HepG2 (cell line): ENCODE results near the gene PLSCR1. TPM values are rescaled to one million over a fixed set of nuclear protein-coding genes. Genes with fewer than 3 reads are reported as not detected.
A peak's percentile ranks its signal among the peaks of the same experiment; 100 is the strongest.

Source experiments
- ETV5 ChIP-seq: IDR thresholded peaks from 2 replicates; pipeline ENCODE4 v1.6.1; 2018; ENCODE audit warnings: missing biosample characterization, missing genetic modification reagents, inconsistent platforms, borderline replicate concordance
- HMG20B ChIP-seq: conservative IDR thresholded peaks from 2 replicates; pipeline ENCODE4 v1.6.1; 2016; ENCODE audit warnings: missing genetic modification reagents, missing compliant biosample characterization
- ISL2 ChIP-seq: sonication (generic); formaldehyde crosslinking; IDR thresholded peaks from 2 replicates; pipeline ENCODE4 v1.5.0; 2020; ENCODE audit warnings: missing genetic modification reagents
- KLF6 ChIP-seq: IDR thresholded peaks from 2 replicates; pipeline ENCODE4 v1.8.0; 2016; ENCODE audit warnings: missing biosample characterization, missing genetic modification reagents
- NR2F1 ChIP-seq, 2 experiments: fragments of 450-650 bp in 1 of 2; formaldehyde crosslinking in 1 of 2; IDR thresholded peaks; 2 replicates each; pipeline versions ENCODE4 v1.5.0 to v1.6.1; 2016 to 2020; ENCODE audit warnings: mild to moderate bottlenecking in 1 of 2, missing compliant biosample characterization in 1 of 2, missing genetic modification reagents in 1 of 2, moderate library complexity in 1 of 2
- NR2F6 ChIP-seq, 2 experiments: IDR thresholded peaks; 2 replicates each; pipeline ENCODE4 v1.6.1; 2016; ENCODE audit warnings: antibody characterized with exemption in 1 of 2, mild to moderate bottlenecking in 1 of 2
- PHF5A ChIP-seq: IDR thresholded peaks from one replicate; pipeline ENCODE4 v1.6.1; 2018; ENCODE audit warnings: low read depth, missing genetic modification reagents; ENCODE audit not compliant: unreplicated experiment
- REL ChIP-seq: sonication (generic); formaldehyde crosslinking; conservative IDR thresholded peaks from 2 replicates; pipeline ENCODE4 v1.8.0; 2022; ENCODE audit warnings: mild to moderate bottlenecking, missing genetic modification reagents, moderate library complexity
- RFX5 ChIP-seq: IDR thresholded peaks from 2 replicates; pipeline ENCODE4 v1.6.1; 2011; ENCODE audit warnings: low read depth, low read length, improper control_type of control experiment
- RXRA ChIP-seq: sonication (generic); formaldehyde crosslinking; IDR thresholded peaks from 2 replicates; pipeline ENCODE4 v1.5.1; 2020; ENCODE audit warnings: missing genetic modification reagents
- TBX3 ChIP-seq: fragments of 450-650 bp; IDR thresholded peaks from 2 replicates; pipeline ENCODE4 v1.6.1; 2017; ENCODE audit warnings: antibody characterized with exemption, mild to moderate bottlenecking, inconsistent platforms, borderline replicate concordance
- U2AF1 ChIP-seq: fragments of 200-400 bp; formaldehyde crosslinking; optimal IDR thresholded peaks from 2 replicates; pipeline ENCODE3; 2017; ENCODE audit warnings: mild to moderate bottlenecking, low read depth, low read length
- ZBTB7B ChIP-seq: sonication (generic); formaldehyde crosslinking; IDR thresholded peaks from 2 replicates; pipeline ENCODE4 v1.4.0; 2020; ENCODE audit warnings: missing genetic modification reagents
- ZMYM4 ChIP-seq: sonication (generic); formaldehyde crosslinking; IDR thresholded peaks from 2 replicates; pipeline ENCODE4 v1.8.1; 2023; ENCODE audit warnings: mild to moderate bottlenecking, missing genetic modification reagents
- ZNF251 ChIP-seq: sonication (generic); formaldehyde crosslinking; IDR thresholded peaks from 2 replicates; pipeline ENCODE4 v1.9.0; 2021; ENCODE audit warnings: mild to moderate bottlenecking, missing genetic modification reagents
- ZNF264 ChIP-seq: sonication (generic); formaldehyde crosslinking; IDR thresholded peaks from 2 replicates; pipeline ENCODE4 v1.4.0; 2020; ENCODE audit warnings: missing genetic modification reagents
- ZNF335 ChIP-seq: sonication (generic); formaldehyde crosslinking; IDR thresholded peaks from 2 replicates; pipeline ENCODE4 v1.4.0; 2020; ENCODE audit warnings: missing genetic modification reagents
- ZNF773 ChIP-seq: sonication (generic); formaldehyde crosslinking; IDR thresholded peaks from 2 replicates; pipeline ENCODE4 v1.4.0; 2020; ENCODE audit warnings: missing genetic modification reagents, borderline replicate concordance
- ZNF782 ChIP-seq: sonication (generic); formaldehyde crosslinking; IDR thresholded peaks from 2 replicates; pipeline ENCODE4 v1.4.0; 2020; ENCODE audit warnings: missing genetic modification reagents, mild to moderate bottlenecking, borderline replicate concordance
- ZNF792 ChIP-seq: IDR thresholded peaks from 2 replicates; pipeline ENCODE4 v1.6.1; 2016
- polyA plus RNA-seq, 8 experiments: library from polyadenylated mRNA; depleted of rRNA in 3 of 8; stranded (reverse) in 7 of 8; unstranded in 1 of 8; fragments of >200 nt; fragmentation: Illumina TruSeq in 4 of 8; extraction: Trizol in 4 of 8; gene quantifications; 2 replicates each; pipeline versions ENCODE4 v1.2.1 to v1.2.3, GENCODE V29; 2011 to 2016; ENCODE audit warnings: low read depth in 4 of 8, missing spikeins in 1 of 8, mixed read lengths in 1 of 8; ENCODE audit not compliant: insufficient read depth in 1 of 8
- total RNA-seq, 5 experiments: library from RNA; depleted of rRNA; stranded (reverse); fragments of >200 nt; fragmentation: Illumina TruSeq; extraction: Trizol; gene quantifications; 2 replicates each; pipeline ENCODE4 v1.2.3, GENCODE V29; 2016; ENCODE audit warnings: low read depth in 1 of 5
- TF ChIP-seq, protein P1 (sequence below): sonication (generic); IDR thresholded peaks from 2 replicates; pipeline ENCODE4 v1.6.1; 2016; ENCODE audit warnings: low read depth, borderline replicate concordance
- TF ChIP-seq, protein P2 (sequence below): IDR thresholded peaks from 2 replicates; pipeline ENCODE4 v1.6.1; 2012; ENCODE audit warnings: inconsistent platforms
- TF ChIP-seq, protein P3 (sequence below), 2 experiments: sonication (generic) in 1 of 2; formaldehyde crosslinking in 1 of 2; IDR thresholded peaks; 2 replicates each; pipeline versions ENCODE4 v1.5.1 to v1.6.1; 2011 to 2020; ENCODE audit warnings: borderline replicate concordance in 1 of 2, low read depth in 1 of 2, low read length in 1 of 2, mild to moderate bottlenecking in 1 of 2, missing genetic modification reagents in 1 of 2, moderate library complexity in 1 of 2
- TF ChIP-seq, protein P4 (sequence below): IDR thresholded peaks from 2 replicates; pipeline ENCODE4 v1.6.1; 2012; ENCODE audit warnings: low read depth, low read length, improper control_type of control experiment
- TF ChIP-seq, protein P5 (sequence below): IDR thresholded peaks from 2 replicates; pipeline ENCODE4 v1.6.1; 2016

Gene PLSCR1
- total and polyA plus RNA-seq, 2 of the 13 experiments (the other 11 are each of a cell fraction or from before 2014, with no cell fraction given) = 33.8 to 34.1 TPM

DNA sequence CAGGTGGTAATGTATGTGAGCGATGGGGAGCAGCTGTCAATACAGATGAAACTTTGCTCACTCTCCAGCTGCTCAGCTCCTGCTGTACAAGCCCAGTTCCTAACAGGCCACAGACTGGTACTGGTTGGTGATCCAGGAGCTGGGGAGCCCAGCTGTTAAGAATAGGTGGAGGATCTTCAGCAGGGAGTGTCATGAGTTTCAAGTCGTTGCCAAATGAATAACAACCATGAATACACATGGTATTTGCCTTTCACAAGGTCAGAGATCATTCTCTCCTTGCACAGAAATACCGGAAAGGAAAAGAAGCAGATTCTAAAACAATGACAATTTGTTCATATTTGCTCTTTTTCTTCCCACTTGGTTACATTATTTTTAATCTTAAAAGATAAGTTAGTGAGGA lies 5.1 kb downstream of the PLSCR1 start (continued):
- TF ChIP-seq, protein P1, sequence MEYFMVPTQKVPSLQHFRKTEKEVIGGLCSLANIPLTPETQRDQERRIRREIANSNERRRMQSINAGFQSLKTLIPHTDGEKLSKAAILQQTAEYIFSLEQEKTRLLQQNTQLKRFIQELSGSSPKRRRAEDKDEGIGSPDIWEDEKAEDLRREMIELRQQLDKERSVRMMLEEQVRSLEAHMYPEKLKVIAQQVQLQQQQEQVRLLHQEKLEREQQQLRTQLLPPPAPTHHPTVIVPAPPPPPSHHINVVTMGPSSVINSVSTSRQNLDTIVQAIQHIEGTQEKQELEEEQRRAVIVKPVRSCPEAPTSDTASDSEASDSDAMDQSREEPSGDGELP = peak; percentile 67; the same call in 1 of the 2 replicates
- TF ChIP-seq, protein P2, sequence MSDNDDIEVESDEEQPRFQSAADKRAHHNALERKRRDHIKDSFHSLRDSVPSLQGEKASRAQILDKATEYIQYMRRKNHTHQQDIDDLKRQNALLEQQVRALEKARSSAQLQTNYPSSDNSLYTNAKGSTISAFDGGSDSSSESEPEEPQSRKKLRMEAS = peak; percentile 27; the same call in 1 of the 2 replicates
- TF ChIP-seq NR2F6 (IDR thresholded peaks at IDR 0.05) = peak; percentile 41
- TF ChIP-seq NR2F6 (CRISPR knock-in tag; IDR thresholded peaks at IDR 0.05) = peak; percentile 66
- no peak for TF ChIP-seq TBX3
- peak; percentile 9; the same call in 1 of the 2 replicates for TF ChIP-seq ETV5 (CRISPR knock-in tag)
- TF ChIP-seq KLF6 (CRISPR knock-in tag) = no peak
- 0 out of 2 replicates have a peak, but pooled peaks have one; percentile 21 for TF ChIP-seq ZMYM4 (CRISPR knock-in tag)
- TF ChIP-seq, protein P3, sequence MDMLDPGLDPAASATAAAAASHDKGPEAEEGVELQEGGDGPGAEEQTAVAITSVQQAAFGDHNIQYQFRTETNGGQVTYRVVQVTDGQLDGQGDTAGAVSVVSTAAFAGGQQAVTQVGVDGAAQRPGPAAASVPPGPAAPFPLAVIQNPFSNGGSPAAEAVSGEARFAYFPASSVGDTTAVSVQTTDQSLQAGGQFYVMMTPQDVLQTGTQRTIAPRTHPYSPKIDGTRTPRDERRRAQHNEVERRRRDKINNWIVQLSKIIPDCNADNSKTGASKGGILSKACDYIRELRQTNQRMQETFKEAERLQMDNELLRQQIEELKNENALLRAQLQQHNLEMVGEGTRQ (IDR thresholded peaks at IDR 0.05; ENCODE audit: low read depth, low read length) = no peak
- TF ChIP-seq, protein P3 (CRISPR knock-in tag; IDR thresholded peaks at IDR 0.05; ENCODE audit: borderline replicate concordance) = no peak
- TF ChIP-seq ISL2 (CRISPR knock-in tag) = no peak; the same call in 1 of the 2 replicates
- TF ChIP-seq ZNF264 (CRISPR knock-in tag) = no peak
- TF ChIP-seq ZNF782 (CRISPR knock-in tag) = no peak
- TF ChIP-seq HMG20B (CRISPR knock-in tag) = no peak
- no peak for TF ChIP-seq RXRA (CRISPR knock-in tag)
- no peak for TF ChIP-seq ZNF335
- no peak for TF ChIP-seq ZBTB7B (CRISPR knock-in tag)
- TF ChIP-seq RFX5 = no peak
- TF ChIP-seq U2AF1 = no peak
- TF ChIP-seq, protein P4, sequence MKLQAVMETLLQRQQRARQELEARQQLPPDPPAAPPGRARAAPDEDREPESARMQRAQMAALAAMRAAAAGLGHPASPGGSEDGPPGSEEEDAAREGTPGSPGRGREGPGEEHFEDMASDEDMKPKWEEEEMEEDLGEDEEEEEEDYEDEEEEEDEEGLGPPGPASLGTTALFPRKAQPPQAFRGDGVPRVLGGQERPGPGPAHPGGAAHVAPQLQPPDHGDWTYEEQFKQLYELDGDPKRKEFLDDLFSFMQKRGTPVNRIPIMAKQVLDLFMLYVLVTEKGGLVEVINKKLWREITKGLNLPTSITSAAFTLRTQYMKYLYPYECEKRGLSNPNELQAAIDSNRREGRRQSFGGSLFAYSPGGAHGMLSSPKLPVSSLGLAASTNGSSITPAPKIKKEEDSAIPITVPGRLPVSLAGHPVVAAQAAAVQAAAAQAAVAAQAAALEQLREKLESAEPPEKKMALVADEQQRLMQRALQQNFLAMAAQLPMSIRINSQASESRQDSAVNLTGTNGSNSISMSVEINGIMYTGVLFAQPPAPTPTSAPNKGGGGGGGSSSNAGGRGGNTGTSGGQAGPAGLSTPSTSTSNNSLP = no peak
- TF ChIP-seq, protein P5, sequence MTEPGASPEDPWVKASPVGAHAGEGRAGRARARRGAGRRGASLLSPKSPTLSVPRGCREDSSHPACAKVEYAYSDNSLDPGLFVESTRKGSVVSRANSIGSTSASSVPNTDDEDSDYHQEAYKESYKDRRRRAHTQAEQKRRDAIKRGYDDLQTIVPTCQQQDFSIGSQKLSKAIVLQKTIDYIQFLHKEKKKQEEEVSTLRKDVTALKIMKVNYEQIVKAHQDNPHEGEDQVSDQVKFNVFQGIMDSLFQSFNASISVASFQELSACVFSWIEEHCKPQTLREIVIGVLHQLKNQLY = 0 out of 2 replicates have a peak, but pooled peaks have one; percentile 7
- peak in 1 of 2 experiments; percentile 17; a peak in 1 of 4 replicates for TF ChIP-seq NR2F1 (CRISPR knock-in tag; IDR thresholded peaks at IDR 0.05)
- TF ChIP-seq PHF5A (CRISPR knock-in tag) = no peak
- TF ChIP-seq ZNF792 (CRISPR knock-in tag) = no peak
- no peak for TF ChIP-seq ZNF773
- no peak for TF ChIP-seq ZNF251
- TF ChIP-seq REL = no peak
